T-helper 9 cell (primary cell): ENCODE data around the gene CASK.

Experiments
- DNase-seq: peaks from one replicate; pipeline ENCODE4 v3.0.0-alpha.2; 2020

Gene CASK

GRCh38 chrX:41824551-41824950 is 98.8 kb downstream of the CASK start:
- no peak for DNase-seq

GRCh38 chrX:41823402-41823801 is 100.0 kb downstream of the CASK start:
- DNase-seq = no peak

- no peak for DNase-seq
Observed at GRCh38 chrX:41822892-41823291, 100.5 kb downstream of the CASK start.

GRCh38 chrX:41808047-41808446 is 115.3 kb downstream of the CASK start:
- no peak for DNase-seq

- DNase-seq = no peak
Observed at GRCh38 chrX:41802958-41803357, 120.4 kb downstream of the CASK start.

GRCh38 chrX:41799661-41800060 is 123.7 kb downstream of the CASK start:
- no peak for DNase-seq

GRCh38 chrX:41796577-41796976 is 126.8 kb downstream of the CASK start:
- DNase-seq = no peak

GRCh38 chrX:41796046-41796445 is 127.3 kb downstream of the CASK start:
- DNase-seq = no peak

GRCh38 chrX:41789374-41789773 is 134.0 kb downstream of the CASK start:
- no peak for DNase-seq

GRCh38 chrX:41785685-41786084 is 137.7 kb downstream of the CASK start:
- DNase-seq = no peak

- DNase-seq = no peak
Observed at GRCh38 chrX:41781500-41781899, 141.9 kb downstream of the CASK start.

- DNase-seq = no peak
Observed at GRCh38 chrX:41779941-41780340, 143.4 kb downstream of the CASK start.

GRCh38 chrX:41779030-41779564 is 144.3 kb downstream of the CASK start:
- DNase-seq = no peak

- no peak for DNase-seq
Observed at GRCh38 chrX:41761702-41762101, 161.7 kb downstream of the CASK start.

- no peak for DNase-seq
Observed at GRCh38 chrX:41761169-41761568, 162.2 kb downstream of the CASK start.

- no peak for DNase-seq
Observed at GRCh38 chrX:41759817-41760216, 163.5 kb downstream of the CASK start.

GRCh38 chrX:41758401-41758800 is 165.0 kb downstream of the CASK start:
- DNase-seq = no peak

- DNase-seq = no peak
Observed at GRCh38 chrX:41750716-41751115, 172.6 kb downstream of the CASK start.

GRCh38 chrX:41739871-41740270 is 183.5 kb downstream of the CASK start:
- no peak for DNase-seq

- no peak for DNase-seq
Observed at GRCh38 chrX:41737065-41737464, 186.3 kb downstream of the CASK start.

- no peak for DNase-seq
Observed at GRCh38 chrX:41734530-41734929, 188.8 kb downstream of the CASK start.

- no peak for DNase-seq
Observed at GRCh38 chrX:41733939-41734338, 189.4 kb downstream of the CASK start.

GRCh38 chrX:41732260-41732659 is 191.1 kb downstream of the CASK start:
- DNase-seq = no peak

GRCh38 chrX:41730081-41730480 is 193.3 kb downstream of the CASK start:
- no peak for DNase-seq

- DNase-seq = no peak
Observed at GRCh38 chrX:41728125-41728524, 195.2 kb downstream of the CASK start.

GRCh38 chrX:41723826-41724225 is 199.5 kb downstream of the CASK start, which contains the start of gene GPR82:
GPR82 (plus strand) TSS chrX:41724181; CDS start chrX:41727027, 2,846 bp downstream.
- no peak for DNase-seq
